HepG2 (cell line): ENCODE results near the gene CTPS2. TPM values are rescaled to one million over a fixed set of nuclear protein-coding genes. Genes with fewer than 3 reads are reported as not detected.

Experiments
- BRCA1 ChIP-seq: sonication (generic); formaldehyde crosslinking; IDR thresholded peaks from 2 replicates; pipeline ENCODE4 v1.4.0; 2020; ENCODE audit warnings: missing genetic modification reagents
- CHD2 ChIP-seq: IDR thresholded peaks from 2 replicates; pipeline ENCODE4 v1.6.1; 2011; ENCODE audit warnings: low read depth, low read length, improper control_type of control experiment
- EZH2 ChIP-seq: conservative IDR thresholded peaks from 2 replicates; pipeline ENCODE4 v1.6.1; 2012; ENCODE audit warnings: mild to moderate bottlenecking, low read depth, low read length, moderate library complexity
- GABPA ChIP-seq, 2 experiments: IDR thresholded peaks; 2 replicates each; pipeline ENCODE4 v1.6.1; 2011 to 2016; ENCODE audit warnings: low read depth in 2 of 2, low read length in 1 of 2, missing biosample characterization in 1 of 2, missing genetic modification characterization in 1 of 2
- HNF4G ChIP-seq, 2 experiments: sonication (generic) in 1 of 2; formaldehyde crosslinking in 1 of 2; IDR thresholded peaks; 2 replicates each; pipeline versions ENCODE4 v1.4.0 to v1.6.1; 2011 to 2020; ENCODE audit warnings: borderline replicate concordance in 2 of 2, low read depth in 2 of 2, mild to moderate bottlenecking in 2 of 2, low read length in 1 of 2, missing genetic modification reagents in 1 of 2, moderate library complexity in 1 of 2
- MED1 ChIP-seq: sonication (generic); formaldehyde crosslinking; IDR thresholded peaks from 2 replicates; pipeline ENCODE4 v1.4.0; 2020; ENCODE audit warnings: missing genetic modification reagents
- MTF2 ChIP-seq: sonication (generic); formaldehyde crosslinking; IDR thresholded peaks from 2 replicates; pipeline ENCODE4 v1.5.0; 2020; ENCODE audit warnings: missing genetic modification reagents, borderline replicate concordance
- RBFOX2 ChIP-seq: fragments of 200-400 bp; formaldehyde crosslinking; IDR thresholded peaks from 2 replicates; pipeline ENCODE4 v1.6.1; 2017; ENCODE audit warnings: low read depth, mild to moderate bottlenecking, low read length
- SAFB2 ChIP-seq: sonication (generic); formaldehyde crosslinking; IDR thresholded peaks from 2 replicates; pipeline ENCODE4 v1.5.1; 2020; ENCODE audit warnings: missing genetic modification reagents, low read depth, mild to moderate bottlenecking, borderline replicate concordance
- SOX5 ChIP-seq: IDR thresholded peaks from 2 replicates; pipeline ENCODE4 v1.6.1; 2016; ENCODE audit warnings: borderline replicate concordance
- ZFYVE20 ChIP-seq: sonication (generic); formaldehyde crosslinking; IDR thresholded peaks from 2 replicates; pipeline ENCODE4 v1.8.0; 2023; ENCODE audit warnings: low read depth, mild to moderate bottlenecking, moderate library complexity, missing genetic modification reagents, borderline replicate concordance
- ZNF234 ChIP-seq: sonication (generic); formaldehyde crosslinking; conservative IDR thresholded peaks from 2 replicates; pipeline ENCODE4 v1.5.1; 2020; ENCODE audit warnings: mild to moderate bottlenecking, missing genetic modification reagents
- ZNF264 ChIP-seq: sonication (generic); formaldehyde crosslinking; IDR thresholded peaks from 2 replicates; pipeline ENCODE4 v1.4.0; 2020; ENCODE audit warnings: missing genetic modification reagents
- polyA plus RNA-seq, 8 experiments: library from polyadenylated mRNA; depleted of rRNA in 3 of 8; stranded (reverse) in 7 of 8; unstranded in 1 of 8; fragments of >200 nt; fragmentation: Illumina TruSeq in 4 of 8; extraction: Trizol in 4 of 8; gene quantifications; 2 replicates each; pipeline versions ENCODE4 v1.2.1 to v1.2.3, GENCODE V29; 2011 to 2016; ENCODE audit warnings: low read depth in 4 of 8, missing spikeins in 1 of 8, mixed read lengths in 1 of 8; ENCODE audit not compliant: insufficient read depth in 1 of 8
- total RNA-seq, 5 experiments: library from RNA; depleted of rRNA; stranded (reverse); fragments of >200 nt; fragmentation: Illumina TruSeq; extraction: Trizol; gene quantifications; 2 replicates each; pipeline ENCODE4 v1.2.3, GENCODE V29; 2016; ENCODE audit warnings: low read depth in 1 of 5
- TF ChIP-seq, protein P1 (sequence below): sonication (generic); formaldehyde crosslinking; IDR thresholded peaks from 2 replicates; pipeline ENCODE4 v1.5.0; 2020; ENCODE audit warnings: mild to moderate bottlenecking, missing genetic modification reagents
- TF ChIP-seq, protein P2 (sequence below): sonication (generic); formaldehyde crosslinking; IDR thresholded peaks from 2 replicates; pipeline ENCODE4 v1.5.0; 2020; ENCODE audit warnings: mild to moderate bottlenecking, missing genetic modification reagents, borderline replicate concordance

The CTPS2 gene
- total and polyA plus RNA-seq, 2 of the 13 experiments (the other 11 are each of a cell fraction or from before 2014, with no cell fraction given), result 10.3 to 26.1 TPM

DNA sequence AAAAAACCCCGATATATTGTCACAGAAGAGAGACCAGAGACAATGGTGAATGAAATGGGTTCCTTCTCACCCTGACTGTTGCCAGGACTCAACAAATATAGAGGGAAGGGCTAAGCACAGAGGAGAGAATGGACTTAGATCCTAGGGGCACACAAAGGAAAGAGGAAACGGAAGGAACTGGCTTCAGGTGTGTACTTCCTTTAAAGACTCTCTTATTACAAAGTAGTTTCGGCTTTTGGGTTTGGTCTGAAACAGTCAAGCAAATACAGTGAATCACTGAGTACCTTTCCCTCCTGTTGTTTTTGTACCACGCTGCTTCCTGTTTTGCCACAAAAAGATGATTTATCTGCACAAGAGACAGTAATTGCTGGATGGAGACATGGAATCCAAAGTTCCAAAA lies 108.6 kb downstream of the CTPS2 start (continued):
- TF ChIP-seq HNF4G (IDR thresholded peaks at IDR 0.05; ENCODE audit: borderline replicate concordance, low read depth, low read length) (0 out of 2 replicates have a peak, but pooled peaks have one; percentile 21), HNF4G (CRISPR knock-in tag; IDR thresholded peaks at IDR 0.05; ENCODE audit: borderline replicate concordance, low read depth) (no peak), ZNF264 (CRISPR knock-in tag) (no peak), RBFOX2 (no peak), SAFB2 (CRISPR knock-in tag) (no peak), EZH2 (no peak), CHD2 (no peak), ZNF234 (CRISPR knock-in tag) (no peak), BRCA1 (CRISPR knock-in tag) (no peak), ZFYVE20 (CRISPR knock-in tag) (no peak), GABPA (IDR thresholded peaks at IDR 0.05; ENCODE audit: low read depth, low read length) (no peak; the same call in 1 of the 2 replicates), GABPA (CRISPR knock-in tag; IDR thresholded peaks at IDR 0.05; ENCODE audit: low read depth) (peak; percentile 78), SOX5 (CRISPR knock-in tag) (0 out of 2 replicates have a peak, but pooled peaks have one; percentile 25), MTF2 (CRISPR knock-in tag) (no peak), MED1 (peak; percentile 70)
- TF ChIP-seq, protein P1, sequence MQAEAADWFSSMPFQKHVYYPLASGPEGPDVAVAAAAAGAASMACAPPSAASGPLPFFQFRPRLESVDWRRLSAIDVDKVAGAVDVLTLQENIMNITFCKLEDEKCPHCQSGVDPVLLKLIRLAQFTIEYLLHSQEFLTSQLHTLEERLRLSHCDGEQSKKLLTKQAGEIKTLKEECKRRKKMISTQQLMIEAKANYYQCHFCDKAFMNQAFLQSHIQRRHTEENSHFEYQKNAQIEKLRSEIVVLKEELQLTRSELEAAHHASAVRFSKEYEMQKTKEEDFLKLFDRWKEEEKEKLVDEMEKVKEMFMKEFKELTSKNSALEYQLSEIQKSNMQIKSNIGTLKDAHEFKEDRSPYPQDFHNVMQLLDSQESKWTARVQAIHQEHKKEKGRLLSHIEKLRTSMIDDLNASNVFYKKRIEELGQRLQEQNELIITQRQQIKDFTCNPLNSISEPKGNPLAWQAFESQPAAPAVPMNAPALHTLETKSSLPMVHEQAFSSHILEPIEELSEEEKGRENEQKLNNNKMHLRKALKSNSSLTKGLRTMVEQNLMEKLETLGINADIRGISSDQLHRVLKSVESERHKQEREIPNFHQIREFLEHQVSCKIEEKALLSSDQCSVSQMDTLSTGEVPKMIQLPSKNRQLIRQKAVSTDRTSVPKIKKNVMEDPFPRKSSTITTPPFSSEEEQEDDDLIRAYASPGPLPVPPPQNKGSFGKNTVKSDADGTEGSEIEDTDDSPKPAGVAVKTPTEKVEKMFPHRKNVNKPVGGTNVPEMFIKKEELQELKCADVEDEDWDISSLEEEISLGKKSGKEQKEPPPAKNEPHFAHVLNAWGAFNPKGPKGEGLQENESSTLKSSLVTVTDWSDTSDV (CRISPR knock-in tag), result no peak
- TF ChIP-seq, protein P2, sequence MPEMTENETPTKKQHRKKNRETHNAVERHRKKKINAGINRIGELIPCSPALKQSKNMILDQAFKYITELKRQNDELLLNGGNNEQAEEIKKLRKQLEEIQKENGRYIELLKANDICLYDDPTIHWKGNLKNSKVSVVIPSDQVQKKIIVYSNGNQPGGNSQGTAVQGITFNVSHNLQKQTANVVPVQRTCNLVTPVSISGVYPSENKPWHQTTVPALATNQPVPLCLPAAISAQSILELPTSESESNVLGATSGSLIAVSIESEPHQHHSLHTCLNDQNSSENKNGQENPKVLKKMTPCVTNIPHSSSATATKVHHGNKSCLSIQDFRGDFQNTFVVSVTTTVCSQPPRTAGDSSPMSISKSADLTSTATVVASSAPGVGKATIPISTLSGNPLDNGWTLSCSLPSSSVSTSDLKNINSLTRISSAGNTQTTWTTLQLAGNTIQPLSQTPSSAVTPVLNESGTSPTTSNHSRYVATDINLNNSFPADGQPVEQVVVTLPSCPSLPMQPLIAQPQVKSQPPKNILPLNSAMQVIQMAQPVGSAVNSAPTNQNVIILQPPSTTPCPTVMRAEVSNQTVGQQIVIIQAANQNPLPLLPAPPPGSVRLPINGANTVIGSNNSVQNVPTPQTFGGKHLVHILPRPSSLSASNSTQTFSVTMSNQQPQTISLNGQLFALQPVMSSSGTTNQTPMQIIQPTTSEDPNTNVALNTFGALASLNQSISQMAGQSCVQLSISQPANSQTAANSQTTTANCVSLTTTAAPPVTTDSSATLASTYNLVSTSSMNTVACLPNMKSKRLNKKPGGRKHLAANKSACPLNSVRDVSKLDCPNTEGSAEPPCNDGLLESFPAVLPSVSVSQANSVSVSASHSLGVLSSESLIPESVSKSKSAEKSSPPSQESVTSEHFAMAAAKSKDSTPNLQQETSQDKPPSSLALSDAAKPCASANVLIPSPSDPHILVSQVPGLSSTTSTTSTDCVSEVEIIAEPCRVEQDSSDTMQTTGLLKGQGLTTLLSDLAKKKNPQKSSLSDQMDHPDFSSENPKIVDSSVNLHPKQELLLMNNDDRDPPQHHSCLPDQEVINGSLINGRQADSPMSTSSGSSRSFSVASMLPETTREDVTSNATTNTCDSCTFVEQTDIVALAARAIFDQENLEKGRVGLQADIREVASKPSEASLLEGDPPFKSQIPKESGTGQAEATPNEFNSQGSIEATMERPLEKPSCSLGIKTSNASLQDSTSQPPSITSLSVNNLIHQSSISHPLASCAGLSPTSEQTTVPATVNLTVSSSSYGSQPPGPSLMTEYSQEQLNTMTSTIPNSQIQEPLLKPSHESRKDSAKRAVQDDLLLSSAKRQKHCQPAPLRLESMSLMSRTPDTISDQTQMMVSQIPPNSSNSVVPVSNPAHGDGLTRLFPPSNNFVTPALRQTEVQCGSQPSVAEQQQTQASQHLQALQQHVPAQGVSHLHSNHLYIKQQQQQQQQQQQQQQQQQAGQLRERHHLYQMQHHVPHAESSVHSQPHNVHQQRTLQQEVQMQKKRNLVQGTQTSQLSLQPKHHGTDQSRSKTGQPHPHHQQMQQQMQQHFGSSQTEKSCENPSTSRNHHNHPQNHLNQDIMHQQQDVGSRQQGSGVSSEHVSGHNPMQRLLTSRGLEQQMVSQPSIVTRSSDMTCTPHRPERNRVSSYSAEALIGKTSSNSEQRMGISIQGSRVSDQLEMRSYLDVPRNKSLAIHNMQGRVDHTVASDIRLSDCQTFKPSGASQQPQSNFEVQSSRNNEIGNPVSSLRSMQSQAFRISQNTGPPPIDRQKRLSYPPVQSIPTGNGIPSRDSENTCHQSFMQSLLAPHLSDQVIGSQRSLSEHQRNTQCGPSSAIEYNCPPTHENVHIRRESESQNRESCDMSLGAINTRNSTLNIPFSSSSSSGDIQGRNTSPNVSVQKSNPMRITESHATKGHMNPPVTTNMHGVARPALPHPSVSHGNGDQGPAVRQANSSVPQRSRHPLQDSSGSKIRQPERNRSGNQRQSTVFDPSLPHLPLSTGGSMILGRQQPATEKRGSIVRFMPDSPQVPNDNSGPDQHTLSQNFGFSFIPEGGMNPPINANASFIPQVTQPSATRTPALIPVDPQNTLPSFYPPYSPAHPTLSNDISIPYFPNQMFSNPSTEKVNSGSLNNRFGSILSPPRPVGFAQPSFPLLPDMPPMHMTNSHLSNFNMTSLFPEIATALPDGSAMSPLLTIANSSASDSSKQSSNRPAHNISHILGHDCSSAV, result no peak
